SU-DHL-6 (cell line): ENCODE data around the gene XRRA1.

Experiments
- CTCF ChIP-seq: fragments of 200-600 bp; sonication (generic); IDR thresholded peaks from one replicate; pipeline ENCODE4 v1.5.1; 2017; ENCODE audit warnings: antibody characterized with exemption, mild to moderate bottlenecking, low read length, moderate library complexity; ENCODE audit not compliant: insufficient read depth, poor library complexity, severe bottlenecking
- EZH2phosphoT487 ChIP-seq: fragments of 200-600 bp; sonication (generic), shearing (Covaris generic); conservative IDR thresholded peaks from 2 replicates; pipeline ENCODE4 v1.6.1; 2018; ENCODE audit warnings: mild to moderate bottlenecking, antibody characterized with exemption, low read length, moderate library complexity, mixed read lengths

GRCh38 chr11:74992852-74993251 lies 44.0 kb upstream of the XRRA1 start:
- TF ChIP-seq CTCF (no peak), EZH2phosphoT487 (no peak)
